Left ventricle myocardium inferior (tissue), 1 donor: ENCODE results near the gene BMP6. TPM values are rescaled to one million over a fixed set of nuclear protein-coding genes. Genes with fewer than 3 reads are reported as not detected.
"Not testable (repeated sequence)": the region's sequence is repeated elsewhere in the genome, so short reads cannot be mapped to it uniquely, and the experiment has no call there.

Experiments
- DNase-seq: peaks from one replicate; pipeline ENCODE4 v3.0.0-alpha.2; 2020
- H3K27ac ChIP-seq: fragments of 200-600 bp; replicated peaks from 2 replicates; pipeline ENCODE4 v1.8.0; 2021
- H3K27me3 ChIP-seq: fragments of 200-600 bp; 2 replicates; pipeline ENCODE4 v1.8.0; 2021; ENCODE audit warnings: low read depth
- H3K36me3 ChIP-seq: fragments of 200-600 bp; 2 replicates; pipeline ENCODE4 v1.8.0; 2021
- H3K4me1 ChIP-seq: fragments of 200-600 bp; 2 replicates; pipeline ENCODE4 v1.8.0; 2021
- H3K4me3 ChIP-seq: fragments of 200-600 bp; 2 replicates; pipeline ENCODE4 v1.8.0; 2021; ENCODE audit warnings: mild to moderate bottlenecking, moderate library complexity
- H3K9me3 ChIP-seq: fragments of 200-600 bp; replicated peaks from 2 replicates; pipeline ENCODE4 v1.8.0; 2021
- intact Hi-C: fragments of 100-400 bp; cut with micrococcal nuclease; formaldehyde crosslinking; loops from one replicate; pipeline ENCODE4 v1.11.0; 2022
- total RNA-seq: library from RNA; stranded (reverse); fragmentation: NEBNext Ultra II Directional; extraction: Animal tissue kit (Norgen Biotek cat#: 25700); gene quantifications from one replicate; pipeline ENCODE4 v1.2.1, GENCODE V29; 2021
- TF ChIP-seq, protein P1 (sequence below): fragments of 200-600 bp; IDR thresholded peaks from 2 replicates; pipeline ENCODE4 v1.8.0; 2021; ENCODE audit warnings: antibody characterized with exemption, mild to moderate bottlenecking, borderline replicate concordance
- donor health status: DM: no; HTN: yes; CAD: no; lungs with severe emphysema.

Gene BMP6
- total RNA-seq, 1 donor from 2014 or later, result 5.2 TPM

DNA sequence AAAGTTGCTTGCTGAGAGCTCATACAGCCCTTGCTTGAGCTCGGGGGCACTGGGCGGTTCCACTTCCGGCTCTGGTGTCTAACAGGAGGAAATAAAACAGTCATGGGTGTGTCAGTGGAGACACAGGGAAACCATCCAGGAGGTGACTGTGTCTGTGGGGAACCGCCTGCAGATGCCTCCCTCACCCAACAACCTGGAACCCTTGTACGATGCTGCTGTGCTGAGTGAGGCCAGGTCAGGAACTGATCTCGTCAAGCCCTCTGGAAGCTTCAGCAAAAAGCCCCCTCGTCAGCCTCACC lies 169.2 kb downstream of the BMP6 start:
- H3K9me3 ChIP-seq, result no peaks in the 10 kb centered on the region
- H3K27me3 ChIP-seq, result no peaks in the 10 kb centered on the region
- H3K4me1 ChIP-seq, result peaks cover 31% of the 10 kb centered on the region
- TF ChIP-seq, protein P1, sequence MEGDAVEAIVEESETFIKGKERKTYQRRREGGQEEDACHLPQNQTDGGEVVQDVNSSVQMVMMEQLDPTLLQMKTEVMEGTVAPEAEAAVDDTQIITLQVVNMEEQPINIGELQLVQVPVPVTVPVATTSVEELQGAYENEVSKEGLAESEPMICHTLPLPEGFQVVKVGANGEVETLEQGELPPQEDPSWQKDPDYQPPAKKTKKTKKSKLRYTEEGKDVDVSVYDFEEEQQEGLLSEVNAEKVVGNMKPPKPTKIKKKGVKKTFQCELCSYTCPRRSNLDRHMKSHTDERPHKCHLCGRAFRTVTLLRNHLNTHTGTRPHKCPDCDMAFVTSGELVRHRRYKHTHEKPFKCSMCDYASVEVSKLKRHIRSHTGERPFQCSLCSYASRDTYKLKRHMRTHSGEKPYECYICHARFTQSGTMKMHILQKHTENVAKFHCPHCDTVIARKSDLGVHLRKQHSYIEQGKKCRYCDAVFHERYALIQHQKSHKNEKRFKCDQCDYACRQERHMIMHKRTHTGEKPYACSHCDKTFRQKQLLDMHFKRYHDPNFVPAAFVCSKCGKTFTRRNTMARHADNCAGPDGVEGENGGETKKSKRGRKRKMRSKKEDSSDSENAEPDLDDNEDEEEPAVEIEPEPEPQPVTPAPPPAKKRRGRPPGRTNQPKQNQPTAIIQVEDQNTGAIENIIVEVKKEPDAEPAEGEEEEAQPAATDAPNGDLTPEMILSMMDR, result no peak
- H3K27ac ChIP-seq, result no peak overlapping the region
- intact Hi-C loops, result no loop called here
- no peak for DNase-seq
- H3K4me3 ChIP-seq, result no peak overlapping the region
- peaks cover 91% of the 10 kb centered on the region for H3K36me3 ChIP-seq

GRCh38 chr6:7896465-7896987 lies 170.6 kb downstream of the BMP6 start:
- Histone ChIP-seq H3K36me3 (peaks cover 91% of the 10 kb centered on the region), H3K4me1 (peaks cover 16% of the 10 kb centered on the region), H3K27ac (no peak overlapping the region), H3K4me3 (no peak overlapping the region), H3K9me3 (no peaks in the 10 kb centered on the region), H3K27me3 (no peaks in the 10 kb centered on the region)
- intact Hi-C loops, result no loop called here
- DNase-seq, result no peak
- TF ChIP-seq, protein P1, result no peak

- Histone ChIP-seq H3K27ac (no peak overlapping the region), H3K4me1 (peaks cover 18% of the 10 kb centered on the region), H3K9me3 (no peaks in the 10 kb centered on the region), H3K4me3 (no peak overlapping the region), H3K27me3 (no peaks in the 10 kb centered on the region), H3K36me3 (peaks cover 96% of the 10 kb centered on the region)
- intact Hi-C loops, result no loop called here
- no peak for DNase-seq
- TF ChIP-seq, protein P1, result no peak
Measured at GRCh38 chr6:7897461-7898192, 171.7 kb downstream of the BMP6 start.

GRCh38 chr6:7898193-7898586 lies 172.3 kb downstream of the BMP6 start:
- H3K27ac ChIP-seq, intact Hi-C loops, DNase-seq, H3K27me3 ChIP-seq, H3K9me3 ChIP-seq, H3K4me3 ChIP-seq: not testable (repeated sequence)
- H3K36me3 ChIP-seq, result peaks cover 96% of the 10 kb centered on the region
- H3K4me1 ChIP-seq, result peaks cover 18% of the 10 kb centered on the region

DNA sequence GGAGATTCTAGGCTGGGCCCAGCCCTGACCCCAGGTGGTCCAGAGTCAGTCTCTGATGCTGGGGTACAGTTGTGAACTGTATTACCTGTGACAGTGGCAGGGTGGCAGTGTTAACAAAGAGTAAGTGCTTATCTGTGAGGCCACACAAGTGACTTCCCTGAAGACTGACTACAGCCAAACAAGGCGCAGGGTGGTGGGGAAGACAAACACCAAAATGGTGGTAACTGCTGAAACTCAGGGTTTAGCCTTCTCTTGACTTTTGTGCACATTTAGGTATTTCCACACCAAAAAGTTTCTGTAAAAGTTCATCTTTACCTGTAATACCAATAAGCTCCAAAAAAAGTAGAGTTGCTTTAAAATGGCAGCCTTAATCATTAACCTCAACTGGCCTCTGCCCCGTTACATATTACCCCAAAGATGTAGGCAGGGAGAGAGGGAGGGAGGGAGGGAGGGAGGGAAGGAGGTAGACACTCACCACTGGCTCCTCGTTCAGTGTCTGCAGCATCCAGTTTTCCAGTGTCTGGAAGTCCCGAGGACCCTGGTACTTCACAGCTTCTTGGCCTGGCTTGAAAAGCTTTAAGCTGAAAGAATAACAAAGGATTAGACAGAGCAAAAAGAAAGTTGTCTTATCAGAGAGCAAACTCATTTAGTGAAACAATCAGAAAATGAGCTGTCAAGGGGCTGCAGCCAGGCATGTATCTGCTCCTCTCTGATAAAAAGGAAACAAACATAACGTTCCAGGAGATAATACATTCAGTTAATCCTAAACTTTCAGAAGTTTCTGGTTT lies 173.4 kb downstream of the BMP6 start:
- peaks cover 96% of the 10 kb centered on the region for H3K36me3 ChIP-seq

More for the DNA sequence above, 173.4 kb downstream of the BMP6 start:
- Histone ChIP-seq H3K4me1 (peaks cover 26% of the 10 kb centered on the region), H3K9me3 (no peaks in the 10 kb centered on the region), H3K27me3 (no peaks in the 10 kb centered on the region), H3K27ac (no peak overlapping the region), H3K4me3 (no peak overlapping the region)
- DNase-seq, result no peak
- intact Hi-C loops, result no loop called here
- TF ChIP-seq, protein P1, result peak; percentile 18
